ENCODE results near the gene GALM. TPM values are rescaled to one million over a fixed set of nuclear protein-coding genes. Genes with fewer than 3 reads are reported as not detected.
A peak's percentile ranks its signal among the peaks of the same experiment; 100 is the strongest.

The GALM gene
- total and polyA plus RNA-seq, 2 donors (not counting 3 experiments of a cell fraction or from before 2014, with no cell fraction given), result 4.8 to 6.1 TPM

DNA sequence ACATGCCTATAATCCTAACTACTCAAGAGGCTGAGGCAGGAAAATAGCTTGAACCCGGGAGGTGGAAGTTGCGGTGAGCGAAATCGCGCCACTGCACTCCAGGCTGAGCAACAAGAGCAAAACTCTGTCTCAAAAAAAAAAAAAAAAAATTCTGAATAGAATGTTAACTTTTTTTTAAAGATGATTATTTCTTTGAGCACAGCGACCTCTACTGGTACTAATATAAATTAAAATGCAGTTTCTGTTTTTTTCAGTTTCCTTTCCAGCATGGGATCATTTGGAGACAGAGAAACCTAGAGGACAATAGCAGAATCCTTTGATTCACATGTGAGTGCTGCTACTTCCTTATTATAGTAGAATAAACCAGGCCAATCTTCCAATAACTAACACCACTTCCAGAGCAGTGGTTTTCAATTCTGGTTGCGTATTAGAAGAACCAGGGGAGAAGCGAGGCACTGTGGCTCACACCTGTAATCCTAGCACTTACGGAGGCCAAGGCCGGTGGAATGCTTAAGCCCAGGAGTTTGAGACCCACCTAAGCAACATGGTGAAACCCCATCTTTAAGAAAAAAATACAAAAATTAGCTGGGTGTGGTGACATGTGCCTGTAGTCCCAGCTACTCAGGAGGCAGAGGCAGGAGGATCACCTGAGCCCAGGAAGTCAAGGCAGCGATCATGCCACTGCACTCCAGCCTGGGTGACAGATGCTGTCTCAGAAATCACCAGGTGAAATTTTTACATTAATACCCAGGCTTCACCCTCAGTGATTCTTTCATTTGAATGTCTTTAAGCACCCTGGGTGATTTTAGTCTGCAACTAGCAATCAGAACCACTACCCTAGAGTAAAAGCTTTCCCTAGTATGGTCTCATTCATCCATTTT is 75.2 kb downstream of the GALM start:
- Histone ChIP-seq H3K9ac (replicated peaks; ENCODE audit: extremely low read depth, insufficient read depth, low read length) (no peak overlapping the region), H3K9me3 (replicated peaks; ENCODE audit: control insufficient read depth, insufficient read depth, low read length) (no peaks in the 10 kb centered on the region), H3K9me1 (replicated peaks; ENCODE audit: control insufficient read depth, extremely low read depth, insufficient read depth, low read length) (no peaks in the 10 kb centered on the region), H3K4me2 (ENCODE audit: insufficient read depth, low read length) (no peak overlapping the region), H3K4me1 (ENCODE audit: control insufficient read depth, extremely low read depth, insufficient read depth, low read length) (no peaks in the 10 kb centered on the region), H2AFZ (ENCODE audit: low read depth, low read length) (no peak overlapping the region), H3K36me3 (ENCODE audit: control insufficient read depth in 2 of 2, extremely low read depth in 1 of 2, insufficient read depth in 2 of 2, low read length in 2 of 2) (peaks cover 12 to 31% of the 10 kb centered on the region in 2 experiments), H3K27ac (ENCODE audit: insufficient read depth, low read depth, low read length) (no peak overlapping the region), H3K4me3 (replicated peaks in 1 of 3; ENCODE audit: insufficient read depth in 1 of 3, low read depth in 1 of 3, low read length in 3 of 3) (no peak overlapping the region), H3K79me2 (ENCODE audit: control insufficient read depth, insufficient read depth, low read length) (peaks cover 29% of the 10 kb centered on the region), H3K27me3 (ENCODE audit: control insufficient read depth in 2 of 2, insufficient read depth in 2 of 2, low read length in 2 of 2) (no peaks in the 10 kb centered on the region), H4K20me1 (replicated peaks; ENCODE audit: control insufficient read depth, extremely low read depth, insufficient read depth, low read length) (peaks cover 11% of the 10 kb centered on the region)
- no TSS peak for BruUV-seq (replicated peaks)
- no peak for TF ChIP-seq GATA2 (IDR thresholded peaks at IDR 0.05; ENCODE audit: insufficient read depth, insufficient read length, low read depth, low read length)
- peak; percentile 13 for TF ChIP-seq POLR2A (IDR thresholded peaks at IDR 0.05; ENCODE audit: low read depth, low read length)
- no peak for TF ChIP-seq FOS (IDR thresholded peaks at IDR 0.05; ENCODE audit: borderline replicate concordance, insufficient read depth, low read length)
- TF ChIP-seq, protein P1, sequence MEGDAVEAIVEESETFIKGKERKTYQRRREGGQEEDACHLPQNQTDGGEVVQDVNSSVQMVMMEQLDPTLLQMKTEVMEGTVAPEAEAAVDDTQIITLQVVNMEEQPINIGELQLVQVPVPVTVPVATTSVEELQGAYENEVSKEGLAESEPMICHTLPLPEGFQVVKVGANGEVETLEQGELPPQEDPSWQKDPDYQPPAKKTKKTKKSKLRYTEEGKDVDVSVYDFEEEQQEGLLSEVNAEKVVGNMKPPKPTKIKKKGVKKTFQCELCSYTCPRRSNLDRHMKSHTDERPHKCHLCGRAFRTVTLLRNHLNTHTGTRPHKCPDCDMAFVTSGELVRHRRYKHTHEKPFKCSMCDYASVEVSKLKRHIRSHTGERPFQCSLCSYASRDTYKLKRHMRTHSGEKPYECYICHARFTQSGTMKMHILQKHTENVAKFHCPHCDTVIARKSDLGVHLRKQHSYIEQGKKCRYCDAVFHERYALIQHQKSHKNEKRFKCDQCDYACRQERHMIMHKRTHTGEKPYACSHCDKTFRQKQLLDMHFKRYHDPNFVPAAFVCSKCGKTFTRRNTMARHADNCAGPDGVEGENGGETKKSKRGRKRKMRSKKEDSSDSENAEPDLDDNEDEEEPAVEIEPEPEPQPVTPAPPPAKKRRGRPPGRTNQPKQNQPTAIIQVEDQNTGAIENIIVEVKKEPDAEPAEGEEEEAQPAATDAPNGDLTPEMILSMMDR (IDR thresholded peaks at IDR 0.05; ENCODE audit: extremely low read depth in 1 of 2, insufficient read depth in 1 of 2, low read depth in 1 of 2, low read length in 2 of 2), result peak; percentile 12 to 29
- TF ChIP-seq, protein P2, sequence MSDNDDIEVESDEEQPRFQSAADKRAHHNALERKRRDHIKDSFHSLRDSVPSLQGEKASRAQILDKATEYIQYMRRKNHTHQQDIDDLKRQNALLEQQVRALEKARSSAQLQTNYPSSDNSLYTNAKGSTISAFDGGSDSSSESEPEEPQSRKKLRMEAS (IDR thresholded peaks at IDR 0.05; ENCODE audit: insufficient read depth, insufficient read length), result no peak
- dilution Hi-C loops (cut with MboI; ENCODE audit: extremely low pct_ligation_motif_present, low sequenced_read_pairs) (no loop called here), intact Hi-C loops (cut with micrococcal nuclease) (loop anchor here (1.0 to 5.0 kb wide), 5 partner anchors 138 to 424 kb away; partner anchors contain the start of genes ATL2 and HNRNPLL)
- FAIRE-seq (peak; percentile 31), DNase-seq (ENCODE audit: low read depth, low spot score) (peak; percentile 62)
- ChIA-PET CTCF (interaction anchor here (0.7 to 6.6 kb wide), 8 partner anchors 138 to 467 kb away, joined by 3 to 40 read pairs (median 4); no protein-coding TSS in a partner anchor), POLR2A (interaction anchor here (0.6 to 3.3 kb wide), 2 partner anchors 9 to 10 kb away, joined by 4 to 26 read pairs; partner anchors contain the start of gene SRSF7)

All from endothelial cell of umbilical vein (primary cell).